ENCODE results near the gene KATNAL1.
"Not testable (repeated sequence)": the region's sequence is repeated elsewhere in the genome, so short reads cannot be mapped to it uniquely, and the experiment has no call there.

KATNAL1 gene

GRCh38 chr13:30292325-30292724 lies 15.0 kb downstream of the KATNAL1 start:
- H3K27ac Mint-ChIP-seq, result no peak overlapping the region
- peaks cover 9% of the 10 kb centered on the region for H3K4me1 Mint-ChIP-seq
- ATAC-seq, result no peak
- peaks cover 2% of the 10 kb centered on the region for H3K36me3 Mint-ChIP-seq (ENCODE audit: low read depth)
- H3K9me3 Mint-ChIP-seq, result no peaks in the 10 kb centered on the region
- DNase-seq, result no peak
- no peak overlapping the region for H3K4me3 Mint-ChIP-seq
- H3K27me3 Mint-ChIP-seq, result no peaks in the 10 kb centered on the region

DNA sequence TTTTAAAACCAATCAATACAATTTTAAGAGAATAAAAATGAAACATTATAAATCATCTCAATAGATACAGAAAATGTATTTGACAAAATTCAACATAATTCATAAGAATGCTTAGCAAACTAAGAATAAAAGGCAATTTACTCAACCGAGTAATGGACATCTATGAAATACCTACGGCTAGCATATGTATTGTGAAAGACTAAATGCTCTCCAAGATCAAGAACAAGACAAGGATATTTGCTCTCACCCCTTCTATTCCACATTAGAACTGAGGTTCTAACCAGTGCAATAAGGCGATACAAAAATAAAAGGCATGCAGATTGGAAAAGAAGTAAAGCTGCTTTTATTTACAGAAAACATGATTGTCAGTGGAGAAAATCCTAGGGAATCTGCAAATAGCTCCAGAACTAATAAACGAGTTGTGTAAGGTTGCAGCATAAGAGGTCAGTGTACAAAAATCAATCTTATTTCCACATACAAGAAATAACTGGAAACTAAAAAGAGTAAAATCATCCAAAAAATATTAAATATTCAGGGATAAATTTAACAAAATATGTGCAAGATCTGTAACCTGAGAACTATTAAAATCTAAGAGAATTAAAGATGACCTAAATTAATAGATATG lies 16.4 kb downstream of the KATNAL1 start:
- no peaks in the 10 kb centered on the region for H3K27me3 Mint-ChIP-seq
- ATAC-seq (no peak), DNase-seq (no peak)
- peaks cover 9% of the 10 kb centered on the region for H3K4me1 Mint-ChIP-seq
- no peak overlapping the region for H3K4me3 Mint-ChIP-seq
- no peaks in the 10 kb centered on the region for H3K9me3 Mint-ChIP-seq
- no peak overlapping the region for H3K27ac Mint-ChIP-seq
- peaks cover 4% of the 10 kb centered on the region for H3K36me3 Mint-ChIP-seq (ENCODE audit: low read depth)

DNA sequence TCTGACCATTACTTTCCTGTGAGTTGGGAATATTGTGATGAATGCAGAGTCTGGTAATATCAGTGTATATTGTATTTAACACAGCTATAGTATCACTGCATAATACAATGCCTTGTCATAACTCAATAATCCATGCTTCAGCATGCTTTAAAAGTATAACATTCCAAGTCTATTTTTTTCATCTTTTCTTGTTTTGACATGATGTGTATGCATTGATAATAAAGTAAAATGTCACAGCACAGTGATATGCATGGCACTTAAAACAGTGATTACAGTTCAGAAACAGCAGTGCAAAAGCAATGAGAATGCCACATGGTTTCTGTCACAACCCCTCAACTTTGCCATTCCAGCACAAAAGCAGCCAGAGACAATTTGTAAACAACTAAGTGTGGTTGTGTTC lies 17.8 kb downstream of the KATNAL1 start:
- Mint-ChIP-seq H3K27ac (no peak overlapping the region), H3K4me3 (no peak overlapping the region), H3K36me3 (ENCODE audit: low read depth) (peaks cover 7% of the 10 kb centered on the region), H3K27me3 (no peaks in the 10 kb centered on the region), H3K9me3 (peaks cover 7% of the 10 kb centered on the region), H3K4me1 (peaks cover 9% of the 10 kb centered on the region)
- DNase-seq (no peak), ATAC-seq (no peak)

- ATAC-seq; H3K9me3 Mint-ChIP-seq; H3K36me3 Mint-ChIP-seq (ENCODE audit: low read depth); H3K27ac Mint-ChIP-seq; H3K4me3 Mint-ChIP-seq; H3K4me1 Mint-ChIP-seq; H3K27me3 Mint-ChIP-seq; DNase-seq: not testable (repeated sequence)
Observed at GRCh38 chr13:30286059-30286458, 21.3 kb downstream of the KATNAL1 start.

DNA sequence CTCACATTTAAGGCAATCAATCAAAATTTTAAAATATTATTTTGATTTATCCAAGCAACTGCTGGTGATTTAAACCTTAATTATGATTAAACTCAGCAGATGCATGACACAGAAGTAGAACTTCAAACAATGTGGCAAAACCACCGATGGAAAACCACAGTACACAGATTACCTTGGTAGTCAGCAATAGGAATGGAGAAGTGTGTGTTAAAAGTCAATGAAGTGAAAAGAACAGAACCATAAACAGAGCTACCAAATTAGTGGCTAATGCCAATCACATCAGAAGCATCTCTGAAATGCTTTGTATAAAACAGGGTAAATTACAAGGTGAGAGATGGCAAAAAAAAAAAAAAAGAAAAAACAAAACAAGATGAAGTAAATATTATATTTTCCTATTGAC lies 31.2 kb downstream of the KATNAL1 start:
- Mint-ChIP-seq H3K9me3 (peaks cover 6% of the 10 kb centered on the region), H3K36me3 (ENCODE audit: low read depth) (peaks cover 4% of the 10 kb centered on the region)

GRCh38 chr13:30274083-30274482 lies 33.3 kb downstream of the KATNAL1 start:
- Mint-ChIP-seq H3K4me1 (peaks cover 12% of the 10 kb centered on the region), H3K36me3 (ENCODE audit: low read depth) (peaks cover 4% of the 10 kb centered on the region), H3K27me3 (no peaks in the 10 kb centered on the region), H3K4me3 (no peak overlapping the region), H3K9me3 (peaks cover 6% of the 10 kb centered on the region), H3K27ac (no peak overlapping the region)
- DNase-seq, result no peak
- ATAC-seq, result no peak

More for the DNA sequence above, 31.2 kb downstream of the KATNAL1 start:
- Mint-ChIP-seq H3K27ac (no peak overlapping the region), H3K4me3 (no peak overlapping the region), H3K27me3 (no peaks in the 10 kb centered on the region), H3K4me1 (peaks cover 12% of the 10 kb centered on the region)
- DNase-seq, result no peak
- ATAC-seq, result no peak

- H3K4me3 Mint-ChIP-seq; DNase-seq; H3K27me3 Mint-ChIP-seq; H3K9me3 Mint-ChIP-seq; H3K4me1 Mint-ChIP-seq; ATAC-seq; H3K36me3 Mint-ChIP-seq (ENCODE audit: low read depth); H3K27ac Mint-ChIP-seq: not testable (repeated sequence)
Observed at GRCh38 chr13:30270035-30270434, 37.3 kb downstream of the KATNAL1 start.

DNA sequence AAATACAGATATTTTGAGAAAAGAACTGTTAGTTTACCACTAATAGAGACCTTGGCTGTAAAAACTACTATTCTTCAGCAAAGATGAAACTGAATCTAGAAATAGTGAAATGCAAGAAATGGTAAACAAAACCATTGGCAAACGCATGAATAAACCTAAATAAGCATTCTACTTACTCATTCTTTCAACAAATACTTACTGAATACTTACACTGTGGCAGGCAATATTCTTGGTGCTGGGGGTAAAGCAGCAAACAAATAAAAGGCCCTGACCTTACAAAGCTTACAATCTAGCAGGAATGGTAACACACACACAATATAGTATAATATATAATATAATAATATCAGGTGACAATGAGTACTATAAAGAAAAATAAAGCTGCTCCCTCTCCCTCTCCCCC lies 38.7 kb downstream of the KATNAL1 start:
- H3K36me3 Mint-ChIP-seq (ENCODE audit: low read depth), result no peaks in the 10 kb centered on the region
- H3K4me1 Mint-ChIP-seq, result no peaks in the 10 kb centered on the region
- ATAC-seq, result no peak
- H3K4me3 Mint-ChIP-seq, result no peak overlapping the region
- H3K9me3 Mint-ChIP-seq, result no peaks in the 10 kb centered on the region
- DNase-seq, result no peak
- H3K27me3 Mint-ChIP-seq, result no peaks in the 10 kb centered on the region
- no peak overlapping the region for H3K27ac Mint-ChIP-seq

DNA sequence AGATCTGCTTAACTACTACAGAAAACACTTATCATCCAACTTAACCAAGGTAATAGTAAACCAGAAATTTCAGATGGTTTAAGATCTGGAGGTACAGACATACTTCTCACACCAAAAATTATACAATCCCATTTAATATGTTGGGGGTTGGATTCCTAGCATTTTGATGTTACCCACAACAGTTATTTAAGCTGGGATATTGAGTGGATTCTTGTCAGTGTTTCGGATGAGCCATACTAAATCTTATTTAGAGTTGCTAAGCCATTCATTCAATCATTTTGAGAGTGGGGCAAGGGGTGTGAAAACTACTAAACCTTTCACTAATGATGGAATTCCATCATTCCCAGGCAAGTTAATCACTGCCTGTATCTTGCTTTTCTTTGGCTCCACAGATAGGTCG lies 40.6 kb downstream of the KATNAL1 start:
- no peak for ATAC-seq
- no peak overlapping the region for H3K4me3 Mint-ChIP-seq
- DNase-seq, result no peak
- H3K27me3 Mint-ChIP-seq, result no peaks in the 10 kb centered on the region
- H3K9me3 Mint-ChIP-seq, result no peaks in the 10 kb centered on the region
- H3K27ac Mint-ChIP-seq, result no peak overlapping the region
- H3K4me1 Mint-ChIP-seq, result no peaks in the 10 kb centered on the region
- peaks cover 4% of the 10 kb centered on the region for H3K36me3 Mint-ChIP-seq (ENCODE audit: low read depth)

DNA sequence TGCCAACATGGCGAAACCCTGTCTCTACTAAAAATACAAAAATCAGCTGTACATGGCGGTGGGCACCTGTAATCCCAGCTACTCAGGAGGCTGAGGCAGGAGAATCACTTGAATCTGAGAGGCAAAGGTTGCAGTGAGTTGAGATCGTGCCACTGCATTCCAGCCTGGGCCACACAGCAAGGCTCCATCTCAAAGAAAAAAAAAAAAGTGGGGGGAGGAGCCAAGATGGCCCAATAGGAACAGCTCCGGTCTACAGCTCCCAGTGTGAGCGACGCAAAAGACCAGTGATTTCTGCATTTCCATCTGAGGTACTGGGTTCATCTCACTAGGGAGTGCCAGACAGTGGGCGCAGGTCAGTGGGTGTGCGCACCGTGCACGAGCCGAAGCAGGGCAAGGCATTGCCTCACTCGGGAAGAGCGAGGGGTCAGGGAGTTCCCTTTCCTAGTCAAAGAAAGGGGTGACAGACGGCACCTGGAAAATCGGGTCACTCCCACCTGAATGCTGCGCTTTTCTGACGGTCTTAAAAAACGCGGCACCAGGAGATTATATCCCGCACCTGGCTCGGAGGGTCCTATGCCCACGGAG lies 48.1 kb downstream of the KATNAL1 start:
- not testable (repeated sequence) for H3K9me3 Mint-ChIP-seq; H3K4me1 Mint-ChIP-seq; H3K27me3 Mint-ChIP-seq; H3K27ac Mint-ChIP-seq; ATAC-seq; H3K36me3 Mint-ChIP-seq (ENCODE audit: low read depth); DNase-seq; H3K4me3 Mint-ChIP-seq

GRCh38 chr13:30257468-30258099 lies 49.8 kb downstream of the KATNAL1 start:
- H3K27me3 Mint-ChIP-seq, result no peaks in the 10 kb centered on the region
- no peak overlapping the region for H3K27ac Mint-ChIP-seq
- ATAC-seq (no peak), DNase-seq (no peak)
- peaks cover 5% of the 10 kb centered on the region for H3K36me3 Mint-ChIP-seq (ENCODE audit: low read depth)
- H3K9me3 Mint-ChIP-seq, result no peaks in the 10 kb centered on the region
- peaks cover 15% of the 10 kb centered on the region for H3K4me1 Mint-ChIP-seq
- H3K4me3 Mint-ChIP-seq, result no peak overlapping the region

DNA sequence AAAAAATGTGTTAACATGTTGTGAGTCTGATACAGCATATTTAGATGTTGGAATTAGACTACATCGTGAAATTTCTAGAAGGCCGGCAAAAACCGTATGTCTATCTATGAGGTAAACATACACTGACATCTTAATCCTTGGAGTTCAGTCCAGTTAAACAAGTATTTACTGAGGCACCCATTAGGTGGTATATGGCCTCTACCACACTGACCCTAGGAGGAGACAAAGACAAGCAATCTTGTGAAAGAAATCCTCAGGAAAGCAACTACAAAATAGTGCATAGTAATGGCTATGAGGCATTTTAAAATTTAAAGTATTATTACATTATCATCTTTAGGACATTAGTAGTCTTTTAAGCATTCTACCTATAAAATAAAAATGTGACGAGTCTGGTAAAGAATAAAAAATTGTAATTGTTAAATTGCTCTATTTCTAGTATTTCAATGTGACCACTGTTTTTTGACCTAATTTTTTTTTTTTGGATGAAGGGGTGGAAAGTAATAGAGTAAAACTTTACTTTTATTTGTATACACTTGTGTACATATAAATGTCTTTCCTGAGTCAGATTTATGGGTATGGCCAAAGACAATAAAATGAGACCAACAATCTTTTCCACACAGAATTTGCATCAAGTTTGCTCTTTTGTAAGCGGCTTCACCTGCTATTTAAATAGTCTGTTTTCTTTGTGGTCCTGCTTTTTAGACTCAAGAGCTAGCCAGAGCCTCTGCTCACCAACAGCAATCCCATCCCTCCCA lies 50.5 kb downstream of the KATNAL1 start:
- Mint-ChIP-seq H3K9me3 (no peaks in the 10 kb centered on the region), H3K27me3 (no peaks in the 10 kb centered on the region), H3K36me3 (ENCODE audit: low read depth) (peaks cover 3% of the 10 kb centered on the region), H3K4me3 (no peak overlapping the region), H3K27ac (no peak overlapping the region), H3K4me1 (peaks cover 16% of the 10 kb centered on the region)
- DNase-seq, result no peak
- ATAC-seq, result no peak

- DNase-seq (no peak), ATAC-seq (no peak)
- Mint-ChIP-seq H3K36me3 (ENCODE audit: low read depth) (peaks cover 3% of the 10 kb centered on the region), H3K4me1 (peaks cover 16% of the 10 kb centered on the region), H3K27ac (no peak overlapping the region), H3K9me3 (no peaks in the 10 kb centered on the region), H3K4me3 (no peak overlapping the region), H3K27me3 (no peaks in the 10 kb centered on the region)
Observed at GRCh38 chr13:30255696-30256095, 51.7 kb downstream of the KATNAL1 start.

GRCh38 chr13:30253830-30254229 lies 53.5 kb downstream of the KATNAL1 start:
- no peaks in the 10 kb centered on the region for H3K27me3 Mint-ChIP-seq
- DNase-seq (no peak), ATAC-seq (no peak)
- no peak overlapping the region for H3K27ac Mint-ChIP-seq
- peak overlapping the region; percentile 36 for H3K4me3 Mint-ChIP-seq
- H3K36me3 Mint-ChIP-seq (ENCODE audit: low read depth), result peaks cover 2% of the 10 kb centered on the region
- H3K4me1 Mint-ChIP-seq, result peaks cover 11% of the 10 kb centered on the region
- peaks cover 6% of the 10 kb centered on the region for H3K9me3 Mint-ChIP-seq

DNA sequence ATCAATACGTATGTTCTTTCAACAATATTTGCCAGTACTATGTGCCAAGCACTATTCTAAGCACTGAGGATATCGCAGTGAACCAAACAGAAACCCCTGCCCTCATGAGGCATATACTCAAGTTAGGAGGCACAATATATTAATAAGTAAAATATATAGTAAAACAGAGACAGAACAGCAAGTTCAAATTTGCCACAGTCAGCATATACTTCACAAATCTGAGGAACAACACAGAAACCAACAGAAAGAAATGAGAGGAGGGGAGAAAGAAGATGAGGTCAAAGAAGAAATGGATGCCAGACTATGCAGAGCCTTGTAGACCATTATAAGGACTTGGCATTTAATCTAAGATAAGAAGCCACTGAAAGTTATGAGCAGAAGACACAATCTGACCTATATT lies 59.9 kb downstream of the KATNAL1 start:
- ATAC-seq (no peak), DNase-seq (no peak)
- H3K27me3 Mint-ChIP-seq, result no peaks in the 10 kb centered on the region
- H3K36me3 Mint-ChIP-seq (ENCODE audit: low read depth), result peaks cover 7% of the 10 kb centered on the region
- H3K27ac Mint-ChIP-seq, result no peak overlapping the region
- no peak overlapping the region for H3K4me3 Mint-ChIP-seq
- no peaks in the 10 kb centered on the region for H3K4me1 Mint-ChIP-seq
- peaks cover 11% of the 10 kb centered on the region for H3K9me3 Mint-ChIP-seq
